CD14-positive monocyte (primary cell): ENCODE data around the gene PIK3R4. TPM values are rescaled to one million over a fixed set of nuclear protein-coding genes. Genes with fewer than 3 reads are reported as not detected.

Experiments
- DNase-seq, 3 donors: peaks; one replicate each; pipeline ENCODE4 v3.0.0-alpha.2; 2011 to 2022
- H2AFZ ChIP-seq: 2 replicates; pipeline ENCODE4 v1.6.0; 2012; ENCODE audit warnings: mild to moderate bottlenecking, low read depth, low read length, inconsistent platforms; ENCODE audit not compliant: insufficient read depth, poor library complexity, severe bottlenecking
- H3K27ac ChIP-seq, 2 donors: 1 replicate in 1 of 2; 2 replicates in 1 of 2; pipeline ENCODE4 v1.5.1; 2012 to 2013; ENCODE audit warnings: low read length in 2 of 2, control low read depth in 1 of 2, inconsistent platforms in 1 of 2, low read depth in 1 of 2, mild to moderate bottlenecking in 1 of 2
- H3K27me3 ChIP-seq, 2 donors: one replicate each; pipeline versions ENCODE4 v1.6.0 to v1.6.1; 2011 to 2013; ENCODE audit warnings: low read length in 2 of 2; ENCODE audit not compliant: control insufficient read depth in 2 of 2, insufficient read depth in 2 of 2
- H3K36me3 ChIP-seq, 2 donors: replicated peaks in 1 of 2; 1 replicate in 1 of 2; 2 replicates in 1 of 2; pipeline versions ENCODE4 v1.5.1 to v1.6.1; 2012 to 2013; ENCODE audit warnings: low read length in 2 of 2, control low read depth in 1 of 2, inconsistent platforms in 1 of 2, mild to moderate bottlenecking in 1 of 2; ENCODE audit not compliant: insufficient read depth in 2 of 2, control insufficient read depth in 1 of 2
- H3K4me1 ChIP-seq, 2 donors: 1 replicate in 1 of 2; 2 replicates in 1 of 2; pipeline versions ENCODE4 v1.5.1 to v1.6.1; 2012 to 2013; ENCODE audit warnings: low read length in 2 of 2, control low read depth in 1 of 2, inconsistent platforms in 1 of 2, mild to moderate bottlenecking in 1 of 2, moderate library complexity in 1 of 2; ENCODE audit not compliant: insufficient read depth in 2 of 2, control insufficient read depth in 1 of 2
- H3K4me2 ChIP-seq: replicated peaks from 2 replicates; pipeline ENCODE3; 2012; ENCODE audit warnings: low read length, moderate library complexity, mild to moderate bottlenecking; ENCODE audit not compliant: poor library complexity, severe bottlenecking; ENCODE audit errors: extremely low read depth
- H3K4me3 ChIP-seq, 3 experiments: fragments of 200-600 bp in 1 of 3; sonication (generic) in 1 of 3; replicated peaks in 1 of 3; 1 replicate in 2 of 3; 2 replicates in 1 of 3; pipeline ENCODE4 v1.5.1; 2011 to 2013; ENCODE audit warnings: low read length in 3 of 3, mild to moderate bottlenecking in 3 of 3, control low read depth in 2 of 3, low read depth in 2 of 3, inconsistent platforms in 1 of 3, moderate library complexity in 1 of 3
- H3K79me2 ChIP-seq: 2 replicates; pipeline ENCODE4 v1.6.0; 2012; ENCODE audit warnings: mild to moderate bottlenecking, control low read depth, inconsistent platforms, low read length, moderate library complexity; ENCODE audit not compliant: insufficient read depth
- H3K9ac ChIP-seq: 2 replicates; pipeline ENCODE4 v1.6.0; 2017; ENCODE audit warnings: low read length, mild to moderate bottlenecking; ENCODE audit not compliant: insufficient read depth, poor library complexity, severe bottlenecking
- H3K9me3 ChIP-seq, 2 donors: replicated peaks in 1 of 2; 1 replicate in 1 of 2; 2 replicates in 1 of 2; pipeline versions ENCODE4 v1.5.1 to v1.6.1; 2012 to 2013; ENCODE audit warnings: low read length in 2 of 2, control low read depth in 1 of 2; ENCODE audit not compliant: control insufficient read depth in 1 of 2, insufficient read depth in 1 of 2
- H4K20me1 ChIP-seq: 2 replicates; pipeline ENCODE4 v1.6.0; 2012; ENCODE audit warnings: mild to moderate bottlenecking, low read length, control low read depth, moderate library complexity; ENCODE audit not compliant: insufficient read depth
- H3K27ac Mint-ChIP-seq, 7 donors: one replicate each; pipeline ENCODE4 v1.8.0; 2020; ENCODE audit warnings: mild to moderate bottlenecking in 7 of 7, mixed read lengths in 7 of 7, moderate library complexity in 6 of 7, inconsistent platforms in 2 of 7
- H3K27me3 Mint-ChIP-seq, 3 donors: one replicate each; pipeline ENCODE4 v1.8.0; 2021 to 2022; ENCODE audit warnings: low read depth in 3 of 3, mild to moderate bottlenecking in 3 of 3, mixed read lengths in 3 of 3, moderate library complexity in 3 of 3, inconsistent platforms in 1 of 3
- H3K36me3 Mint-ChIP-seq, 2 donors: one replicate each; pipeline ENCODE4 v1.8.0; 2020; ENCODE audit warnings: mixed read lengths in 2 of 2, inconsistent platforms in 1 of 2, mild to moderate bottlenecking in 1 of 2
- H3K4me1 Mint-ChIP-seq: one replicate; pipeline ENCODE4 v1.8.0; 2020; ENCODE audit warnings: mild to moderate bottlenecking, mixed read lengths
- H3K4me3 Mint-ChIP-seq, 2 donors: one replicate each; pipeline ENCODE4 v1.8.0; 2020; ENCODE audit warnings: mild to moderate bottlenecking in 2 of 2, mixed read lengths in 2 of 2, moderate library complexity in 1 of 2
- H3K9me3 Mint-ChIP-seq, 7 donors: one replicate each; pipeline ENCODE4 v1.8.0; 2020 to 2022; ENCODE audit warnings: mixed read lengths in 7 of 7, mild to moderate bottlenecking in 6 of 7, moderate library complexity in 6 of 7, inconsistent platforms in 2 of 7
- WGBS: methylation state at CpG from one replicate; pipeline ENCODE4 v1.1.5; 2013; ENCODE audit warnings: missing lambda C conversion rate; ENCODE audit not compliant: insufficient coverage; 5-methylcytosine and 5-hydroxymethylcytosine counted together
- intact Hi-C, 2 donors: fragments of 100-400 bp; cut with micrococcal nuclease; formaldehyde crosslinking; loops; one replicate each; pipeline versions ENCODE4 v1.15.0 to v1.15.1; 2023
- polyA plus RNA-seq, 3 donors: library from polyadenylated mRNA; depleted of rRNA in 1 of 3; unstranded in 2 of 3; stranded (reverse) in 1 of 3; fragments of 300-500 nt in 2 of 3; fragments of >200 nt in 1 of 3; fragmentation: Illumina TruSeq in 2 of 3; gene quantifications; 1 replicate in 2 of 3; 2 replicates in 1 of 3; pipeline ENCODE4 v1.2.3, GENCODE V29; 2012 to 2021
- TF ChIP-seq, protein P1 (sequence below): fragments of 200-600 bp; IDR thresholded peaks from one replicate; pipeline ENCODE4 v1.8.0; 2022; ENCODE audit warnings: antibody characterized with exemption, mild to moderate bottlenecking

PIK3R4 gene
- polyA plus RNA-seq, 3 donors = 6.5 to 18.7 (median 10.1) TPM

DNA sequence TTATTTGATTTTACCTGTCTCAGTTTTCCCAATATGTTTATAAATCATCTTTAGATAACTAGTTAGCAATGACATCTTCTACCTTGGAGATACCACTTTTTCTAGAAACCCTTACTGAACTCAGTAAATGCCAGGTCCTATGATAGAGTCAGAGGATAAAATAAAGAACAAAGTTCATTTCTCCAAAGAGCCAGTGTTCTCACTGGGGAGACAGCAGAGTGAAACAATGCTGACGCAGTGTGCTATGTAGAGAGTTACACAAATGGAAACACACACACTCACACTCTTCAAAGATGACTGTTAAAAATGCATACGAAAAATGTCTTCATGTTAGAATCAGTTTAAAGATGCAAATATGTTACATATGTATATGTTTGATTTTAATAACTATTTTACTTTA lies 111.3 kb downstream of the PIK3R4 start:
- H3K36me3 ChIP-seq = no peaks in the 10 kb centered on the region
- H3K79me2 ChIP-seq = no peaks in the 10 kb centered on the region
- H3K27ac ChIP-seq = no peak overlapping the region
- TF ChIP-seq, protein P1, sequence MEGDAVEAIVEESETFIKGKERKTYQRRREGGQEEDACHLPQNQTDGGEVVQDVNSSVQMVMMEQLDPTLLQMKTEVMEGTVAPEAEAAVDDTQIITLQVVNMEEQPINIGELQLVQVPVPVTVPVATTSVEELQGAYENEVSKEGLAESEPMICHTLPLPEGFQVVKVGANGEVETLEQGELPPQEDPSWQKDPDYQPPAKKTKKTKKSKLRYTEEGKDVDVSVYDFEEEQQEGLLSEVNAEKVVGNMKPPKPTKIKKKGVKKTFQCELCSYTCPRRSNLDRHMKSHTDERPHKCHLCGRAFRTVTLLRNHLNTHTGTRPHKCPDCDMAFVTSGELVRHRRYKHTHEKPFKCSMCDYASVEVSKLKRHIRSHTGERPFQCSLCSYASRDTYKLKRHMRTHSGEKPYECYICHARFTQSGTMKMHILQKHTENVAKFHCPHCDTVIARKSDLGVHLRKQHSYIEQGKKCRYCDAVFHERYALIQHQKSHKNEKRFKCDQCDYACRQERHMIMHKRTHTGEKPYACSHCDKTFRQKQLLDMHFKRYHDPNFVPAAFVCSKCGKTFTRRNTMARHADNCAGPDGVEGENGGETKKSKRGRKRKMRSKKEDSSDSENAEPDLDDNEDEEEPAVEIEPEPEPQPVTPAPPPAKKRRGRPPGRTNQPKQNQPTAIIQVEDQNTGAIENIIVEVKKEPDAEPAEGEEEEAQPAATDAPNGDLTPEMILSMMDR = no peak
- Mint-ChIP-seq H3K36me3 (no peaks in the 10 kb centered on the region), H3K27ac (no peak overlapping the region), H3K4me1 (no peaks in the 10 kb centered on the region), H3K4me3 (no peak overlapping the region), H3K9me3 (peaks cover 0 to 2% (median 0%) of the 10 kb centered on the region in 7 donors), H3K27me3 (peaks cover 0 to 4% (median 0%) of the 10 kb centered on the region in 3 donors)
- H3K4me2 ChIP-seq = no peak overlapping the region
- H3K4me1 ChIP-seq = no peaks in the 10 kb centered on the region
- no peaks in the 10 kb centered on the region for H3K27me3 ChIP-seq
- H2AFZ ChIP-seq = no peak overlapping the region
- no peak for DNase-seq
- WGBS = no CpG with 5 or more reads among the region's 2 CpGs
- H3K9ac ChIP-seq = no peak overlapping the region
- intact Hi-C loops = no loop called here
- no peak overlapping the region for H3K4me3 ChIP-seq
- no peaks in the 10 kb centered on the region for H3K9me3 ChIP-seq
- no peaks in the 10 kb centered on the region for H4K20me1 ChIP-seq

Other genes starting within 250 kb of the PIK3R4 start
- not detected for gene COL6A6, start 229.7 kb downstream of the PIK3R4 start, polyA plus RNA-seq
- gene ATP2C1, start 147.3 kb upstream of the PIK3R4 start, polyA plus RNA-seq = 10 to 100 TPM; 11.7 to 22.0 (median 12.2) TPM